PFSK-1 (cell line): ENCODE results near the gene IGFL4.

Experiments used
- FOXP2 ChIP-seq: optimal IDR thresholded peaks from 2 replicates; pipeline ENCODE3; 2011; ENCODE audit warnings: borderline replicate concordance, control low read depth, inconsistent platforms; ENCODE audit not compliant: insufficient read depth; ENCODE audit errors: extremely low read length, extremely low read depth
- POLR2AphosphoS5 ChIP-seq: IDR thresholded peaks from 2 replicates; pipeline ENCODE4 v1.6.1; 2012; ENCODE audit warnings: low read depth, mild to moderate bottlenecking, control low read depth, low read length, moderate library complexity
- SIN3A ChIP-seq: IDR thresholded peaks from 2 replicates; pipeline ENCODE4 v1.6.1; 2012; ENCODE audit warnings: mild to moderate bottlenecking, low read length, moderate library complexity, borderline replicate concordance; ENCODE audit not compliant: insufficient read depth
- TAF1 ChIP-seq: IDR thresholded peaks from 2 replicates; pipeline ENCODE4 v1.6.1; 2012; ENCODE audit warnings: low read length, control low read depth, borderline replicate concordance; ENCODE audit not compliant: insufficient read depth
- TF ChIP-seq, protein P1 (sequence below), 2 experiments: IDR thresholded peaks; 2 replicates each; pipeline versions ENCODE4 v1.6.1 to v1.8.0; 2011 to 2012; ENCODE audit warnings: low read depth in 2 of 2, low read length in 2 of 2, control low read depth in 1 of 2, inconsistent platforms in 1 of 2, mild to moderate bottlenecking in 1 of 2, moderate library complexity in 1 of 2; ENCODE audit not compliant: insufficient read depth in 1 of 2

DNA sequence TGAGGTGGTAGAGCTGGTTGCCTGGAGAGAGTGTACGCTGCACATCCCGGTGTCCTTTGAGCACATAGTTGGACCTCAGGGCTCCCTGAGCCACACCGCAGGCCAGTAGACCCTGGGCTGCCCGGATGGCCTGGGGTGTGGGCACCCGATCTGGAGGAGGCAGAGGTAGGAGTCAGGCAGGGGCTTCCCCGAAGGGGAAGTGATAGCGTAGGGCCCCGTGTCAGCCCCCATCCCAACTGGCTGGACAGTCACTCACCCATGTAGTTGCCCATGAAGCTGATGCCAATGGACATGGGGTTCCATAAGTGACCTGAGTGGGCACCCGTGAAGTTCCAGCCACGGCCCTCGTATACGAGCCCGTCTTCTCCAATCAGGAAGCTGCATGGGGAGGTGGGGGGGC, 21.5 kb downstream of the IGFL4 start:
- TF ChIP-seq, protein P1, sequence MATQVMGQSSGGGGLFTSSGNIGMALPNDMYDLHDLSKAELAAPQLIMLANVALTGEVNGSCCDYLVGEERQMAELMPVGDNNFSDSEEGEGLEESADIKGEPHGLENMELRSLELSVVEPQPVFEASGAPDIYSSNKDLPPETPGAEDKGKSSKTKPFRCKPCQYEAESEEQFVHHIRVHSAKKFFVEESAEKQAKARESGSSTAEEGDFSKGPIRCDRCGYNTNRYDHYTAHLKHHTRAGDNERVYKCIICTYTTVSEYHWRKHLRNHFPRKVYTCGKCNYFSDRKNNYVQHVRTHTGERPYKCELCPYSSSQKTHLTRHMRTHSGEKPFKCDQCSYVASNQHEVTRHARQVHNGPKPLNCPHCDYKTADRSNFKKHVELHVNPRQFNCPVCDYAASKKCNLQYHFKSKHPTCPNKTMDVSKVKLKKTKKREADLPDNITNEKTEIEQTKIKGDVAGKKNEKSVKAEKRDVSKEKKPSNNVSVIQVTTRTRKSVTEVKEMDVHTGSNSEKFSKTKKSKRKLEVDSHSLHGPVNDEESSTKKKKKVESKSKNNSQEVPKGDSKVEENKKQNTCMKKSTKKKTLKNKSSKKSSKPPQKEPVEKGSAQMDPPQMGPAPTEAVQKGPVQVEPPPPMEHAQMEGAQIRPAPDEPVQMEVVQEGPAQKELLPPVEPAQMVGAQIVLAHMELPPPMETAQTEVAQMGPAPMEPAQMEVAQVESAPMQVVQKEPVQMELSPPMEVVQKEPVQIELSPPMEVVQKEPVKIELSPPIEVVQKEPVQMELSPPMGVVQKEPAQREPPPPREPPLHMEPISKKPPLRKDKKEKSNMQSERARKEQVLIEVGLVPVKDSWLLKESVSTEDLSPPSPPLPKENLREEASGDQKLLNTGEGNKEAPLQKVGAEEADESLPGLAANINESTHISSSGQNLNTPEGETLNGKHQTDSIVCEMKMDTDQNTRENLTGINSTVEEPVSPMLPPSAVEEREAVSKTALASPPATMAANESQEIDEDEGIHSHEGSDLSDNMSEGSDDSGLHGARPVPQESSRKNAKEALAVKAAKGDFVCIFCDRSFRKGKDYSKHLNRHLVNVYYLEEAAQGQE (IDR thresholded peaks at IDR 0.05; ENCODE audit: insufficient read depth in 1 of 2, low read depth in 2 of 2, low read length in 2 of 2): no peak
- TF ChIP-seq TAF1 (no peak), POLR2AphosphoS5 (no peak), SIN3A (no peak), FOXP2 (no peak)
